ENCODE measurements around the gene RBM19. TPM values are rescaled to one million over a fixed set of nuclear protein-coding genes. Genes with fewer than 3 reads are reported as not detected.
A peak's percentile ranks its signal among the peaks of the same experiment; 100 is the strongest.

Gene RBM19
- total RNA-seq, 1 donor from 2014 or later = 31.1 TPM

- TF ChIP-seq CTCF (IDR thresholded peaks at IDR 0.05) = no peak
- DNase-seq (ENCODE audit: extremely low spot score, unreplicated experiment) = no peak
- peaks cover 8% of the 10 kb centered on the region for H3K36me3 Mint-ChIP-seq (ENCODE audit: unreplicated experiment)
- H3K9me3 Mint-ChIP-seq (ENCODE audit: unreplicated experiment) = no peaks in the 10 kb centered on the region
- no peak overlapping the region for H3K27ac Mint-ChIP-seq (ENCODE audit: unreplicated experiment)
- H3K27me3 Mint-ChIP-seq (ENCODE audit: unreplicated experiment) = peaks cover 5% of the 10 kb centered on the region
- peaks cover 11% of the 10 kb centered on the region for H3K4me1 Mint-ChIP-seq (ENCODE audit: unreplicated experiment)
- H3K4me3 Mint-ChIP-seq (ENCODE audit: unreplicated experiment) = no peak overlapping the region
Measured at GRCh38 chr12:113837084-113837483, 129.0 kb downstream of the RBM19 start.

GRCh38 chr12:113835896-113836295 lies 130.2 kb downstream of the RBM19 start:
- TF ChIP-seq CTCF (IDR thresholded peaks at IDR 0.05) = no peak
- peaks cover 8% of the 10 kb centered on the region for H3K36me3 Mint-ChIP-seq (ENCODE audit: unreplicated experiment)
- no peak for DNase-seq (ENCODE audit: extremely low spot score, unreplicated experiment)
- no peak overlapping the region for H3K27ac Mint-ChIP-seq (ENCODE audit: unreplicated experiment)
- H3K4me1 Mint-ChIP-seq (ENCODE audit: unreplicated experiment) = peaks cover 23% of the 10 kb centered on the region
- H3K27me3 Mint-ChIP-seq (ENCODE audit: unreplicated experiment) = peaks cover 5% of the 10 kb centered on the region
- no peak overlapping the region for H3K4me3 Mint-ChIP-seq (ENCODE audit: unreplicated experiment)
- H3K9me3 Mint-ChIP-seq (ENCODE audit: unreplicated experiment) = no peaks in the 10 kb centered on the region

- DNase-seq (ENCODE audit: extremely low spot score, unreplicated experiment) = no peak
- H3K36me3 Mint-ChIP-seq (ENCODE audit: unreplicated experiment) = peaks cover 8% of the 10 kb centered on the region
- H3K4me1 Mint-ChIP-seq (ENCODE audit: unreplicated experiment) = peaks cover 28% of the 10 kb centered on the region
- no peak for TF ChIP-seq CTCF (IDR thresholded peaks at IDR 0.05)
- no peak overlapping the region for H3K27ac Mint-ChIP-seq (ENCODE audit: unreplicated experiment)
- no peaks in the 10 kb centered on the region for H3K9me3 Mint-ChIP-seq (ENCODE audit: unreplicated experiment)
- no peak overlapping the region for H3K4me3 Mint-ChIP-seq (ENCODE audit: unreplicated experiment)
- peaks cover 5% of the 10 kb centered on the region for H3K27me3 Mint-ChIP-seq (ENCODE audit: unreplicated experiment)
Measured at GRCh38 chr12:113835433-113835832, 130.7 kb downstream of the RBM19 start.

GRCh38 chr12:113833422-113833821 lies 132.7 kb downstream of the RBM19 start:
- Mint-ChIP-seq H3K4me3 (ENCODE audit: unreplicated experiment) (no peak overlapping the region), H3K4me1 (ENCODE audit: unreplicated experiment) (peaks cover 33% of the 10 kb centered on the region), H3K27me3 (ENCODE audit: unreplicated experiment) (peaks cover 5% of the 10 kb centered on the region), H3K27ac (ENCODE audit: unreplicated experiment) (no peak overlapping the region), H3K36me3 (ENCODE audit: unreplicated experiment) (peaks cover 8% of the 10 kb centered on the region), H3K9me3 (ENCODE audit: unreplicated experiment) (no peaks in the 10 kb centered on the region)
- TF ChIP-seq CTCF (IDR thresholded peaks at IDR 0.05) = no peak
- DNase-seq (ENCODE audit: extremely low spot score, unreplicated experiment) = no peak

GRCh38 chr12:113831476-113831875 lies 134.6 kb downstream of the RBM19 start:
- TF ChIP-seq CTCF (IDR thresholded peaks at IDR 0.05) = no peak
- H3K36me3 Mint-ChIP-seq (ENCODE audit: unreplicated experiment) = peaks cover 6% of the 10 kb centered on the region
- H3K27ac Mint-ChIP-seq (ENCODE audit: unreplicated experiment) = peak overlapping the region; percentile 87
- peak overlapping the region; percentile 56 for H3K4me3 Mint-ChIP-seq (ENCODE audit: unreplicated experiment)
- H3K4me1 Mint-ChIP-seq (ENCODE audit: unreplicated experiment) = peaks cover 33% of the 10 kb centered on the region
- peaks cover 5% of the 10 kb centered on the region for H3K27me3 Mint-ChIP-seq (ENCODE audit: unreplicated experiment)
- no peaks in the 10 kb centered on the region for H3K9me3 Mint-ChIP-seq (ENCODE audit: unreplicated experiment)
- DNase-seq (ENCODE audit: extremely low spot score, unreplicated experiment) = no peak

Measured in osteocyte (in vitro differentiated cells).